GM19023 (cell line): ENCODE measurements around the gene SLC5A1.
"Not testable (repeated sequence)": the region's sequence is repeated elsewhere in the genome, so short reads cannot be mapped to it uniquely, and the experiment has no call there.

Source experiments
- ATAC-seq: cut with Tn5 transposase; IDR thresholded peaks from one replicate; pipeline ENCODE4 v1.9.1; 2021; ENCODE audit warnings: mild to moderate bottlenecking, moderate library complexity; ENCODE audit not compliant: unreplicated experiment

Gene SLC5A1

DNA sequence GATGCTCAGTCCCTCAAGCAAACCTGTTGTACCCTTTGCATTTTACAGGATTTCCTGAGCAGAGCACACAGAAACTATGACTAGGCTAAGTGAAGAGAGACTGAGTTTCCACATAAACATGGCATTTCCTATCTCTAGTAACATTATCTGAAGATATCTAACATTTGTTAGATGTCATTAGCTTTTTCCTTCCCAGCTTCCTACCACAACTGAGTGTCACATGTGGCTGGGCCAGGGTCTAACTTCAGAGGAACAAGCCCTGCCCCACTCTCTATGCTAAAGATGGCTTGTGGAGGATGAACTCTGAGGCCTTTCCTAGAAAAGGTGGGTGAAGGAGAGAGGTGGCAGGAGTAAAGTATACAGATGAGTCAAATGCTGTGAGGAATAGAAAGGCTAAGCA is 99.5 kb downstream of the SLC5A1 start:
- no peak for ATAC-seq

DNA sequence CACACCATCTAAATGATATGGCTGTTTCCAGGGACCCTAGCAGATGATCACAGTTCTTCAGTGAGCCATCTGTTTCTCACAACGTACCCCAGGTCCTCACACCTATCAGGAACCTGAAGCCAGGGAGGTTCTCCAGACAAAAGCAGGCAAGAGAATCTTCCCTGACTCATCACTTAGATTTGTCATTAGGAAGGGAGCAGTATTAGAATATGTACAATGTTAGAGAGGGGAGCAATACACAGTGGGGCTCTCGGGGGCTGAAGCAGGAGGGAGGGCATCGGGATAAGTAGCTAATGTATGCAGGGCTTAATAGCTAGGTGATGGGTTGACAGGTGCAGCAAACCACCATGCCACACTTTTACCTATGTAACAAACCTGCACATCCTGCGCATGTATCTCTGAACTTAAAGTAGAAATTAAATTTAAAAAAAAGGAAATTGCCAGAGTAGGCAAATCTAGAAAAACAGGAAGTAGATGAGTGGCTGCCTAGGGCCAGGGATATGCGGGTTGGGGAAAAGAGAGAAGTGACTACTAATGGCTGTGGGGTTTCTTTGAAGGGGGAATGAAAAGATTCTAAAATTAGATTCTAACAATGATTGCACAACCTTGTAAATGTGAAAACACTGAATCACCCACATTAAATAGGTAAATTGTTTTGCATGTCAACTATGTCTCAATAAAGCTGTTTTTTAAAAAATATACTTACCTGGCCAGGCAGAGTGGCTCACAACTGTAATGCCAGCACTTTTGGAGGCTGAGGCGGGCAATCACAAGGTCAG is 101.6 kb downstream of the SLC5A1 start:
- no peak for ATAC-seq

GRCh38 chr22:32147128-32147527 is 104.1 kb downstream of the SLC5A1 start:
- not testable (repeated sequence) for ATAC-seq

DNA sequence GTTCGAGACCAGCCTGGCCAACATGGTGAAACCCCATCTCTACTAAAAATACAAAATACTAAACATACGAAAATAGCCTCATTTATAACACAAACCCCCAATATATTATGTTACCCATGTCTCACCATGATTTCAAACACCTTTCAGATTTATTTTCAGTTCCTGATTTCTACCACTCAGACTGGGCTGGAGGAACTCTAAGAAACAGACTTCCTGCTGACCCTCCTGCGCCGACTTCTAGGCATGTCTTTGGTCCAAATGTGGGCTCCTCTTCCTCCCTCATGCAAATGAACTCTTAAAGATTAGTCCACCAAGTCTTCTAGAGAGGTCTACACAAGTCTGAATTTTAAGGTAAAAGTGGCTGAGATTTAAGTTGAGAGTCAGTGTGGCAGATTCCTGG is 105.3 kb downstream of the SLC5A1 start:
- not testable (repeated sequence) for ATAC-seq

DNA sequence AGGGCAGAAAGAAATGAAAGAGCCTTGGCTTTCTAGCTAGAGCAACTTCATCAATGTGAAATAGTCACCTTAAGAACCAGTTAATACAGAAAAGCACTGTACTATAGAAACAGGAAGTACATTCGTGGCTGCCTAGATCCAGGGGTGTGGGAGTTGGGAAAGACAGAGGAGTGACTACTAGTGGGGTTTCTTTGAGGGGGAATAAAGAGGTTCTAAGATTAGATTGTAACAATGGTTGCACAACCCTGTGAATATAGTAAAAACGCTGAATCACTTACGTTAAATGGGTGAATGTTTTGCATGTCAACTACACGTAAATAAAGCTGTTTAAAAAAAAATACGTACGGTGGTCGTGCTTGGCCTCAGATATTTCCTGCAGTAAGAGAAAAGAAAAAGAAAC is 107.6 kb downstream of the SLC5A1 start:
- ATAC-seq = not testable (repeated sequence)

- not testable (repeated sequence) for ATAC-seq
These were observed 108.6 kb downstream of the SLC5A1 start for GRCh38 chr22:32151641-32152040.

DNA sequence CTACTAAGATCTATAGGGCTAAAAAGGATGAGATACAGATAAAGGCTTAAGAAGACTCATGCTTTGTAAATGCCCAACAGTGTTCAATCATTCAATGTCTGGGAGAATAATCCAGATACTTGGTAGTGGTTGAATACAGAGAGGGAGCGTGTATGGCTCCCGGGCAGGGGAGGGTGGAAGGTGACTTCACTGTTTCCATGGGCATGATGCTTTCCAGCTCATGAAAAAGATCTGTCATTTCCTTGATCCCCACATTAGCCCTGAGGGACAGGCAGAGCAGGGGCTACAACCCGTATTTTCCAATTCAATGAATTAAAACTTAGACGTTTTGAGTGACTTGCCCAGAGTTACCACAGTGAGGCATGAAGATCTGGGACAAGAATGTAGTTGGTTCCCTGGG is 111.7 kb downstream of the SLC5A1 start:
- ATAC-seq = not testable (repeated sequence)

GRCh38 chr22:32157632-32158031 is 114.6 kb downstream of the SLC5A1 start:
- ATAC-seq = not testable (repeated sequence)

DNA sequence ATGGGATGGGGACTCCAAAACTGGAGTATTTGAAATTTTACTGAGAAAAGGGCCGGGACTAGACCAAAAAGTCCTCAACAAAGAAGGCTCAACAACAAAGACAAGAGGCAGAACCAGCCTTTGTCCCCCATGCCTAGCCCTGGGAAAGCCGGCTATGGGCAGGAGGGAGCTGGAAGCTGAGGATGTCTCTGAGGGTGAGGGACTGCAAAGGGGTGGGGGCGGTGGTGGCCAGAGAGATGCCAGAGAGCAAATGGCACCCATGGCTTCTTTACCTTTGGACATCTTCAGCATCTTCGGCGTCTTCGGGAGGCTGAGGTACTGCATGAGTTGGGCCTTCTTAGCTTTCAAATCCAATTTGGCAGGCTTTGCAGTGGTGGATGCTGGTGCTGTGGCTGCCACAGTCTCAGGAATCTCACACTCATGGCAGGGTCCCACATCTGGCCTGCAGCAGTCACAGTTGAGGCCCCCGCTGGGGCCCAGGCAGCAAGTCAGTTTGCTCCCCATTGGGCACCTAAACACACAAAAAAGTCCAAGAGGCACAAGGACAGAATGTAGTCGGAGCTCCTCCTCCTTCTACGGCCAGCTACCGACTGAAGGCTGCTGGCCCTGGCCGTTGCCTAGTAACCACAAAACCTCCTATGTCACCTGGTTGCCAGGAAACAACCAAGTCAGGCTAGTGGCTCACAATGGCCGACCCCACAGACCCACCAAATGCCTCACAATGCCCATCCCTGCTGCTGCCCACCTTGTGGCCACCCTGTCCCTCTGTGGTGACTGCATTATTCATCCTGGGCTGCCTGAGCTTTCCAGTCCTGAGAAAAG is 115.9 kb downstream of the SLC5A1 start, which contains the start of gene C22orf42:
C22orf42 (minus strand) TSS at position 592 of the 822 bp plus-strand sequence; CDS start at position 504, 88 bp downstream.
- no peak for ATAC-seq

- ATAC-seq = not testable (repeated sequence)
These were observed 117.3 kb downstream of the SLC5A1 start for GRCh38 chr22:32160411-32160810.
